ENCODE data around the gene GRB2. TPM values are rescaled to one million over a fixed set of nuclear protein-coding genes. Genes with fewer than 3 reads are reported as not detected.
"Not testable (repeated sequence)": the region's sequence is repeated elsewhere in the genome, so short reads cannot be mapped to it uniquely, and the experiment has no call there.

Gene GRB2
- polyA plus RNA-seq, 1 donor: 158 TPM

DNA sequence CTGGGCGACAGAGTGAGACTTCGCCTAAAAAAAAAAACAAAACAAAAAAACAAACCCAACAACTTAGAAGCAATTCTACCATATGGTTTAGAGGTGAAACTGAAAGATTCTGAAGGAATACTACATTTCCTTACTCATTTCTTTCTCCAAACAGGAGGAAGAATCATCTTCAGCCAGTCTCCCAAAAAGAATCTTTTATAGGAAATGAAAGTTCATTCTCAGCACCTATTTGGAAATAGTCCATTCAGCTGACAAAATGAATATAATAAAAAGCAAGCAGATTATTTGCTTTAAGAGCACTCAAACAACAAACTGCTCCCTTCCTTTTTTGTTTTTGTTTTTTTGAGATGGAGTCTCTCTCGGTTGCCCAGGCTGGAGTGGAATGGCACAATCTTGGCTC, 17.7 kb downstream of the GRB2 start:
- DNase-seq (ENCODE audit: low read depth): no peak

GRCh38 chr17:75386430-75386829, 19.0 kb downstream of the GRB2 start:
- no peak for DNase-seq (ENCODE audit: low read depth)

DNA sequence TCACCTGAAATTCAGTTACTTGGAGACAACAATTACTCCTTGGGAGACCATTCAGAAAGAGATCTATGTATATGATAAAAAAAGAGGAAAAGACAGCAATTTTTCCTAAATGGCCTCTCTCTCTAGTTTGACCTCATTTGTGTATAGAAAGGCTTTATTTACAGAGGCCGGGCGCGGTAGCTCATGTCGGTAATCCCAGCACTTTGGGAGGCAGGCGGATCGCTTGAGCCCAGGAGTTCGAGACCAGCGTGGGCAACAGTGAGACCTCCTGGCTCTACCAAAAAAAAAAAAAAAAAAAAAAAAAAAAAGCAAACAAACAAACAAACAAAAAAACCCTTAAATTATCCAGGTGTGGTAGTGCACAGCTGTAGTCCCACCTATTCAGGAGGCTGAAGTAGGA, 20.7 kb downstream of the GRB2 start:
- no peak for DNase-seq (ENCODE audit: low read depth)

DNA sequence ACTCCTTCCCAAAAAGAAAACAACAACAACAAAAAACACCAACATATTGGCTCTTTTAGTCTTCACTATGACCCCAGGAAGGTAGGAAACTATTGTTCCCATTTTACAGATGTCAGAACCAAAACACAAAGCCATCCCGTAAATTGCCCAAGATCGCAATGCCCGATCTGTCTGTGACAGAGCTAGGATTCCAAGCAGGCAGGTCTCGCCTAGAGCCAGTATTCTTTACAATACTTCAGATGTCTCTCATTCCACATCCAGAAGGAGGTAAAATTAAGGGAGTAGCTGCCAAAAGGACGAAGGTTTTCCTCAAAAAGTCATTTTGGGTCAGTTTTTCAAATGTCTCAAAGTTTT, 21.7 kb downstream of the GRB2 start:
- no peak for DNase-seq (ENCODE audit: low read depth)

DNA sequence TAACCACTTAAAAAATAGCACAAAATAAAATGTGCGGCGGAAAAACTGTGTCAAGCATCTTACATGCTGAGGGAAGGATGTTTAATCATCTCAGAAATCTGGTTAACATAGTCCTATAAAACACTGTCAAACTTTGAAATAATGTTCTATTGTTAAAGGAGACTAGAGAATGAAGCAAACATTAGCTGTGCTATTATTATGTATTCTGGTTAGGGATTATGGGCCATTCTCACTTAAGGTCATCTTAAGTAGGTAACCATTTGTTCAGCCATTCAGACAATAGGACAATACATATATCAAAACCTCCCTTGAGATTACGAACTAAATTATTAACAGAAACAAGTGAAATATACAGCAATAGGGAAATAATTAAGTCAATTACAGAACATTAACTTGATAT, 24.7 kb downstream of the GRB2 start:
- no peak for DNase-seq (ENCODE audit: low read depth)

DNA sequence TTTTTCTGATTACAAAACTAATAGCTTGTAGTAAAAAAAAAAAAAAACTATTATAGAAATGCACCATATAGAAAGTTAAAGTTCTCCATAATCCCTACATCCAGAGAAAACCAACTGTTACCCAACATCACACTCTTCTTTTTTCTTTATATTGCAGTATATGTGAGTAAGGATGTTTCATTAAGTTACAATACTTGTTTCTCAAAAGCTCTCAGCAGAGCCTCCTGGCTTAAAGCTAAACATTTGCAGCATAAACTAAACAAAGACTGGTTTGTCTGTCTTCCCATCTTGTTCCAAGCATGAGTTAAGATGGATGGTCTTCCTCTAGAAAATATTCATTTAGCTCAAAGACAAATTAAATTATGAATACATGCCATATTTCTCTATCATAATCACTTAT, 25.2 kb downstream of the GRB2 start:
- DNase-seq (ENCODE audit: low read depth): no peak

- DNase-seq (ENCODE audit: low read depth): not testable (repeated sequence)
Measured at GRCh38 chr17:75379426-75379825, 26.1 kb downstream of the GRB2 start.

DNA sequence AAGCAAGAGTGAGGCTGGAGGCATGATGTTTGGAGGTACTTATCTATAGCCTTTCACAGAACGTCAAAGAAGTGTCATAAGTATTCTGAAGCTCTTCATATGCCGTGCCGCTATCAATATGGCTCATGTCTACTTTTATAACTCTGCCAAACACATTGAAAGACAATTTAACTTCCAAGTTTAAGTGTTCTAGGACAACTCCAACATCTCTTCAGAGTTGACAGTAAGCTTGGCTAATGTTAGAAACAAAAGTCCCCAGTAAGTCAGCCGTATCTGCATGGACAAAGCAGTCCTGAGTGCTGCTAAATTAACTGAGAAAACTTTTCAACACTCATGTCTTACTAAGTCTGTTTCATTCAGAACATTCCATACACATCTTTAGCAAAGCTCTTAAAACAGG, 32.2 kb downstream of the GRB2 start:
- no peak for DNase-seq (ENCODE audit: low read depth)

GRCh38 chr17:75371981-75372380, 33.5 kb downstream of the GRB2 start:
- DNase-seq (ENCODE audit: low read depth): no peak

- no peak for DNase-seq (ENCODE audit: low read depth)
Measured at GRCh38 chr17:75371339-75371738, 34.1 kb downstream of the GRB2 start.

DNA sequence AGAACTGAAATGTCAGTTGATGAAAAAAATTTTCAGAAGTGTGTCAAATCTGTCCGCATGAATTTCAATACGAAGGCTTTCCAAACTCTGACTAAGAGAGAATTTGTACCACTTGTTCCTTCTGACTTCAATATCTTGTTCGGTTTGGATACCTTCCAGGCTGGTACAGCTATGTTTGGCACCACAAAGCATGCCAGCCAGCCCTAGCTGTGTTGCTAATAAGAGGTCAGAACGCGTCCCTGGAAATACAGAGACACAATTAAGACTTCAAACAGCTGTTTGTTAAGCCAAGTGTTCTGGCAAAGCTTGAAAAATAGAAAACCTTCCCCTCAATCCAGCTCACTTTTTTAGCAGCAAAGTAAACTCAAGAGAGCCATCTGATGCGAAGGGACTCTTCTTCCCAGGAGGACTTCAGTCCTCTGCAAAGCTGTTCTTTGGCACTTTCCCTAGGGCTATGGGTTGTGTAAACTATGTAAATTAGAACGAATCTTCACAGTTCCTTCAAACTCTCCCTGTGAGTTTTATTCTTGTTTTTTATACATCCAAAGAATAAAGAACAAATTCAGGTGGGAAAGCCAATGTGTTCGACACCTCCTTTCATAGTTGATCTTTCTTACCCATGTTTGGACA, 35.1 kb downstream of the GRB2 start:
- DNase-seq (ENCODE audit: low read depth): no peak

- DNase-seq (ENCODE audit: low read depth): not testable (repeated sequence)
Measured at GRCh38 chr17:75367838-75368789, 37.4 kb downstream of the GRB2 start.

DNA sequence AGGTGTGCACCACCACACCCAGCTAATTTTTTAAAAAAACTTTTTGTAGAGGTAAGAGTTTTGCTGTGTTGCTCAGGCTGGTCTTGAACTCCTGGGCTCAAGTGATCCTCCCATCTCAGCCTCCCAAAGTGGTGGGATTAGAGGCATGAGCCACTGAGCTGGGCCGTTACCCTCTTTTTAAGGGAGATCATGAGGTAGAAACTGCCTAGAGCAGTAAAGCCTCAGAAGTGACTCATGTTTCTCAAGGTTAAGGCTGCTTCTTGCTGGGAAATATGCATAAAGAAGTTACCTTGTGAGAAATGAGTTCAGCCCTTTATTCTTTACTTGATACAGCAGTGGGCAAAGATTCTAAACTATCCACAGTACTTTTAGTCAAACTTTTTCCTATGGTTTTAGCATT, 38.2 kb downstream of the GRB2 start:
- DNase-seq (ENCODE audit: low read depth): no peak

DNA sequence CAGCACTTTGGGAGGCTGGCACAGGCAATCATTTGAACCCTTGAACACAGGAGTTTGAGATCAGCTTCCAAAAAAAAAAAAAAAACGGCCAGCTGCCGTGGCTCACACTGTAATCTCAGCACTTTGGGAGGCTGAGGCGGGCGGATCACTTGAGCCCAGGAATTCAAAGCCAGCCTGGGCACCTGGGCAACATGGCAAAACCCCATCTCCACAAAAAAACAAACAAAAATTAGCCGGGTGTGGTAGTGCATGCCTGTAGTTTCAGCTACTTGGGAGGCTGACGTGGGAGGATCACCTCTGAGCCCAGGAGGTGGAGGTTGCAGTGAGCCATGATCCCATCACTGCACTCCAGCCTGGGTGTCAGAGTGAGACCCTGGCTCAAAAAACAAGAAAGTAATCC, 39.0 kb downstream of the GRB2 start:
- no peak for DNase-seq (ENCODE audit: low read depth)

DNA sequence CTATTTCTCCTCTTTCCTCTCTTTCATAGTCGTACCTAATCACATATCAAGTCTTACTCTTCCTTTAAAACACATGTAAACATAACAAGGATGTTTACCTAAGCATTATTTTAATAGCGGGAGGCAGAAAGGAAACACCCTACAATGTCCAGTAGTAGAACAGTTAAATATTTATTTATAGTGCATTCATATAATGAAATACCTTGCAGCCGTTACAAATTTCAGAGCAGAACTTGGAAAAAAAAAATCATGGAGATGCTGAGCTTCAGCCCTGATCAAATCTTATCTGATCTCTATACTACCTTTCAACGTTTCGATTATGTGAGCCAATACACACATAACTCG, 39.6 kb downstream of the GRB2 start:
- no peak for DNase-seq (ENCODE audit: low read depth)

DNA sequence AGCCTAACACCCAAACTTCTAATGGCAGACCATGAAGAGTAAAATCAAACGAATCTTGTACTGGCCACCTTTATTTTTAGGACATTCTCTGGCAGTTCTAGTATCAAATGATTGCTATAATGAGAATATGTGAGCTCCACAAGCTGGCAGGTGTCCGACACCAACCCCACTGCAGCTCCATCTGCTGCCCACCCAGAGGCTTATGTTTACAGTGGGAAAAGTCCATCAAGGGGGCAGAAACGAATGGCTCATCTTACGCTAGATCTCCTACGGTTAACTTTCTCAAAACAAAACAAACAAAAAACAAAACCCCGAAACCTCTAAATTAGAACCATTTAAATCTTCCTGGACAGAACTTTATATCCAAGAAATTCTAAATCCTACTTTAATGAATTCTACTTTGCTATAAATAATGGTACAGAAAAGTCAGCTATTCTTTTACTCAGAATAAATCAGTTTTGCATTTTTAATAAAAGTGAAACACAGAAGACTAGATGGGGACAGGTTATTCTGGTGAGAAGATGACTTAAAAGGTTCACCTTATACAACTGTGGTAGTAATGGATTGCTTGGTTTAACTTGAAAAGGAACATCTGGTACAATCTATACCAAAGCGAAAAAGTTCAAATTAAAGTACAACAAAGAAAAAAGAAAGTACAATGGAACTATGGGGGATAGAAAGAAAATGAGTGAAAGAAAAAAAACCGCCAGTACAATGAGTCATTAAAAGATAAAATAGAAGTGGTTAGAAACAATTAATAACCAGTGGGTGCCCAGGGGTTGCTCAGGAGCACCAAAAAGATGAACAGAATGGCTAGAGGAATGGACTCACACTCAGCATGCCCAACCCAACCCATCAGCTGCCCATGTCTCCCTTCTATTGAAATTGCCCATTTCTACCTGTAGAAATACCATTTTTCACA, 40.2 kb downstream of the GRB2 start:
- no peak for DNase-seq (ENCODE audit: low read depth)

GRCh38 chr17:75364078-75364477, 41.4 kb downstream of the GRB2 start:
- DNase-seq (ENCODE audit: low read depth): no peak

DNA sequence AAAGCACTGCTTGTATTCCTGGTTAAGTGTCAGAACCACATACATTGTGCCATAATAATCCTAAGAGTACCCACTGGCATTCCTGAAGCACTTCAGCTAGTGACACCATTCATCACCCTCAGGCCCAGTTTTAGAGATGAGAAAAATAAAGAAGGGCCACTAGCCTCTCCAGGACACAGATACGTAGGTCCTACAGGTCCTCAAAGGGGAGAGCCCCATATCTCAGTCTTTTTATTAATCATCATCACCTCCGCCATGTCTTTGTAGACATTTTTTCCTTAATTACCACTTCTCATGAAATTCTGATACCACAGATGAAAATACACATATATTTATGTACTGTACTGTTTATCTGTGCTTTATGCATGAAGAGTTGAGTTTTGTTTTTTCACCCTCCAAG, 43.5 kb downstream of the GRB2 start:
- no peak for DNase-seq (ENCODE audit: low read depth)

- no peak for DNase-seq (ENCODE audit: low read depth)
Measured at GRCh38 chr17:75361344-75361743, 44.1 kb downstream of the GRB2 start.

DNA sequence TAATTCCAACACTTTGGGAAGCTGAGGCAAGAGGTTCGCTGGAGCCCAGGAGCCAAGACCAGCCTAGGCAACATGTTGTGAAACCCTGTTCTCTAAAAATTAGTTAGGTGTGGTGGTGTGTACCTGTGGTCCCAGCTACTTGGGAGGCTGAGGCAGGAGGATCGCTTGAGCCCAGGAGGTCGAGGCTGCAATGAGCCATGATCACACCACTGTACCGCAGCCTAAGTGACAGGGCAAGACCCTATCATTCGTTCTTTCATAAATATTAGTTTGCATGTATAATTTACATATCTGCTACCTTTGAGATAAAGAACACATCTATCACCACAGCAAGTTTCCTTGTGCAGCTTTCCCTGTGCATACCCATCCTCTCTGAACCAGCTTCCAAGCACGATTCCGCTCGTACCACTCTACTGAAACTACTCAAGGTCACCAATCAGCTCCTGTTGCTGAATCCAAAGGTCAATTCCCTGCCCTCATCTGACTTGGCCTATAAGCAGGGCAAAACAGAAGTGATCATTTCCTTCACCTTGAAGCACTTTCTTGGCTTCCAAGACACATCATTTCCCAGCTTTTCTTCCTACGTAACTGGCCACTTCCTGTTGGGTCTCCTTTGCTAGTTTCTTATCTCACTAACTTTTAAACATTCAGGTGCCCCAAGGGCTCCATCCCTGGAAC, 49.1 kb downstream of the GRB2 start:
- DNase-seq (ENCODE audit: low read depth): no peak

DNA sequence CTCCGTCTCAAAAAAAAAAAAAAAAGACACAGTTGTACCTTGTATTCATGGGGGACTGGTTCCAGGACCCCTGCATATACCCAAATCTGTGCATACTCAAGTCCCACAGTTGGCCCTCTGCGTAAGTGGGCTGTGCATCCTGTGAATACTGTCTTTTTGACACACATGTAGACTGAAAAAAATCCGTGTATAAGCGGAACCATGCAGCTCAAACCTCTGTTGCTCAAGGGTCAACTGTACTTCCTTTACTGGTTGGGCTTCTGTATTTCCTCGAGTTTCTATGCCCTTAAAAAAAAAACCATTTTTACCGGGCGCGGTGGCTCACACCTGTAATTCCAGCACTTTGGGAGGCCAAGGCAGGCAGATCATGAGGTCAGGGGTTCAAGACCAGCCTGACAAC, 52.3 kb downstream of the GRB2 start:
- no peak for DNase-seq (ENCODE audit: low read depth)

GRCh38 chr17:75352079-75352569, 53.4 kb downstream of the GRB2 start:
- no peak for DNase-seq (ENCODE audit: low read depth)

Measured in forelimb muscle (tissue), 1 donor.